GM23338 (cell line): ENCODE measurements around the gene MRAP. TPM values are rescaled to one million over a fixed set of nuclear protein-coding genes. Genes with fewer than 3 reads are reported as not detected.

Source experiments
- ATAC-seq: fragments of 200-7000 bp; cut with Tn5 transposase; 3 replicates; pipeline ENCODE4 v1.9.1; 2020
- DNase-seq: peaks from one replicate; pipeline ENCODE4 v3.0.0-alpha.2; 2015; ENCODE audit warnings: low spot score
- H2AFZ ChIP-seq: fragments of 200-600 bp; sonication (generic); 2 replicates; pipeline ENCODE4 v1.8.0; 2016; ENCODE audit warnings: antibody characterized with exemption, mild to moderate bottlenecking, moderate library complexity
- H3F3A ChIP-seq: fragments of 200-600 bp; sonication (generic); replicated peaks from 2 replicates; pipeline ENCODE4 v1.8.0; 2017; ENCODE audit warnings: antibody characterized with exemption, mixed run types, low read depth
- H3K27ac ChIP-seq: fragments of 200-600 bp; sonication (generic); 2 replicates; pipeline ENCODE4 v1.6.1; 2016; ENCODE audit warnings: low read depth
- H3K27me3 ChIP-seq: fragments of 200-600 bp; sonication (generic); 2 replicates; pipeline ENCODE4 v1.8.0; 2016; ENCODE audit warnings: mild to moderate bottlenecking, mixed run types, moderate library complexity; ENCODE audit not compliant: insufficient read depth
- H3K36me3 ChIP-seq: fragments of 200-600 bp; sonication (generic); 2 replicates; pipeline ENCODE4 v1.8.0; 2016; ENCODE audit warnings: mild to moderate bottlenecking; ENCODE audit not compliant: insufficient read depth
- H3K4me1 ChIP-seq: fragments of 200-600 bp; sonication (generic); 2 replicates; pipeline ENCODE4 v1.8.0; 2016; ENCODE audit warnings: mild to moderate bottlenecking, moderate library complexity; ENCODE audit not compliant: insufficient read depth
- H3K4me2 ChIP-seq: fragments of 200-600 bp; sonication (generic); 2 replicates; pipeline ENCODE4 v1.7.1; 2017; ENCODE audit warnings: mixed run types
- H3K4me3 ChIP-seq: fragments of 200-600 bp; sonication (generic); 2 replicates; pipeline ENCODE4 v1.6.1; 2016; ENCODE audit warnings: mixed run types
- H3K79me2 ChIP-seq: fragments of 200-600 bp; sonication (generic); replicated peaks from 2 replicates; pipeline ENCODE4 v1.8.0; 2017; ENCODE audit warnings: mild to moderate bottlenecking; ENCODE audit not compliant: insufficient read depth
- H3K9me2 ChIP-seq: fragments of 200-600 bp; sonication (generic); 2 replicates; pipeline ENCODE4 v1.8.0; 2017; ENCODE audit not compliant: insufficient read depth
- H4K20me1 ChIP-seq: fragments of 200-600 bp; sonication (generic); replicated peaks from 2 replicates; pipeline ENCODE4 v1.8.0; 2017; ENCODE audit warnings: mild to moderate bottlenecking; ENCODE audit not compliant: insufficient read depth
- H3K27ac Mint-ChIP-seq: 2 replicates; pipeline ENCODE4 v1.8.0; 2020; ENCODE audit warnings: inconsistent platforms, mild to moderate bottlenecking, moderate library complexity, mixed read lengths
- H3K27me3 Mint-ChIP-seq: 3 replicates; pipeline ENCODE4 v1.8.0; 2022; ENCODE audit warnings: low read depth, mild to moderate bottlenecking, moderate library complexity, mixed read lengths, inconsistent platforms; ENCODE audit not compliant: insufficient read depth, poor library complexity
- H3K36me3 Mint-ChIP-seq: 3 replicates; pipeline ENCODE4 v1.8.0; 2021; ENCODE audit warnings: low read depth, mild to moderate bottlenecking, inconsistent platforms, moderate library complexity, mixed read lengths
- H3K4me1 Mint-ChIP-seq: 3 replicates; pipeline ENCODE4 v1.8.0; 2020; ENCODE audit warnings: mild to moderate bottlenecking, inconsistent platforms, mixed read lengths
- H3K4me3 Mint-ChIP-seq: 3 replicates; pipeline ENCODE4 v1.8.0; 2021; ENCODE audit warnings: moderate library complexity, mild to moderate bottlenecking, inconsistent platforms, mixed read lengths
- H3K9me3 Mint-ChIP-seq: 3 replicates; pipeline ENCODE4 v1.8.0; 2020; ENCODE audit warnings: moderate library complexity, mild to moderate bottlenecking, inconsistent platforms, mixed read lengths
- CREB1 ChIP-seq: fragments of 250-450 bp; sonication (Bioruptor Pico); IDR thresholded peaks from 2 replicates; pipeline ENCODE4 v1.5.0; 2020; ENCODE audit warnings: low read depth, mild to moderate bottlenecking, moderate library complexity
- EZH2 ChIP-seq: fragments of 200-600 bp; sonication (generic); IDR thresholded peaks from one replicate; pipeline ENCODE4 v1.8.0; 2017; ENCODE audit warnings: antibody characterized with exemption, mild to moderate bottlenecking, low read depth; ENCODE audit not compliant: unreplicated experiment
- EZH2phosphoT487 ChIP-seq: fragments of 200-600 bp; sonication (generic); IDR thresholded peaks from one replicate; pipeline ENCODE4 v1.8.1; 2018; ENCODE audit warnings: antibody characterized with exemption; ENCODE audit not compliant: unreplicated experiment
- JUNB ChIP-seq: IDR thresholded peaks from one replicate; pipeline ENCODE4 v1.6.1; 2016; ENCODE audit warnings: antibody characterized with exemption; ENCODE audit not compliant: unreplicated experiment
- POLR2AphosphoS5 ChIP-seq: IDR thresholded peaks from 2 replicates; pipeline ENCODE4 v1.6.1; 2016; ENCODE audit warnings: antibody characterized with exemption, low read depth
- STAT1 ChIP-seq: IDR thresholded peaks from one replicate; pipeline ENCODE4 v1.6.1; 2016; ENCODE audit warnings: antibody characterized with exemption; ENCODE audit not compliant: unreplicated experiment
- ZNF114 ChIP-seq: fragments of 250-450 bp; sonication (Bioruptor Pico); IDR thresholded peaks from 2 replicates; pipeline ENCODE4 v1.5.0; 2020; ENCODE audit warnings: mild to moderate bottlenecking, moderate library complexity
- polyA plus RNA-seq: library from polyadenylated mRNA; unstranded; fragments of >200 nt; fragmentation: Nextera tagmentation; extraction: Ambion mirVana; gene quantifications from 2 replicates; pipeline ENCODE4 v1.2.1, GENCODE V29; 2016
- total RNA-seq: library from RNA; depleted of rRNA; stranded (reverse); fragments of >200 nt; shearing (Covaris generic); gene quantifications from 2 replicates; pipeline ENCODE4 v1.2.3, GENCODE V29; 2014
- TF ChIP-seq, protein P1 (sequence below): IDR thresholded peaks from one replicate; pipeline ENCODE4 v1.6.1; 2018; ENCODE audit warnings: antibody characterized with exemption; ENCODE audit not compliant: unreplicated experiment
- TF ChIP-seq, protein P2 (sequence below): IDR thresholded peaks from 2 replicates; pipeline ENCODE4 v1.6.1; 2016; ENCODE audit warnings: antibody characterized with exemption

Gene MRAP
- total and polyA plus RNA-seq, 2 experiments from 2014 or later, result 0.78 TPM; not detected in 1

DNA sequence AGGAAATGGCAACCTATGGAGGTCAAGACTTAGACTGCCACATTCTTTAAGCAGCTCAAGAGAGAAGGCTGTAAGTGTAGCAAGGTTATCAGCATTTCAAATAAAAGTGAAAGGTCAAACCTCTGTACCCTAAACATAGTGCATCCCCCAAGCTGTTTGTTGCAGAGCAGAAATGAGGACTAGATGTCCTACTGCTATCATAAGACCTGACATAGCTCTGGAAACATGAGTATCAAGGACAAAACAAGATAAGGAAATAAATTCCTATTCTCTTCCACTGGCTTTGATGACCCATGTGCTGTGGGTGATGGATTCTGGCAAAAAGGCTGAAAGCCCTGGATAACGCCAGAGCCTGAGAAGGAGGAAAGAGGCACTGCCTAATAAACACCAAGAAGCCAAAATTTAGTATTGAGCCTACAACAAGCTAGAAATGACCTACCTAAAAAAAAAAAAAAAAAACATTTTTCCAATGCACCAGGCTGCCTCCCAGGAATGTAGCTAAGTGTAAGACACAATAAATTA lies 58.3 kb downstream of the MRAP start (continued):
- TF ChIP-seq, protein P1, sequence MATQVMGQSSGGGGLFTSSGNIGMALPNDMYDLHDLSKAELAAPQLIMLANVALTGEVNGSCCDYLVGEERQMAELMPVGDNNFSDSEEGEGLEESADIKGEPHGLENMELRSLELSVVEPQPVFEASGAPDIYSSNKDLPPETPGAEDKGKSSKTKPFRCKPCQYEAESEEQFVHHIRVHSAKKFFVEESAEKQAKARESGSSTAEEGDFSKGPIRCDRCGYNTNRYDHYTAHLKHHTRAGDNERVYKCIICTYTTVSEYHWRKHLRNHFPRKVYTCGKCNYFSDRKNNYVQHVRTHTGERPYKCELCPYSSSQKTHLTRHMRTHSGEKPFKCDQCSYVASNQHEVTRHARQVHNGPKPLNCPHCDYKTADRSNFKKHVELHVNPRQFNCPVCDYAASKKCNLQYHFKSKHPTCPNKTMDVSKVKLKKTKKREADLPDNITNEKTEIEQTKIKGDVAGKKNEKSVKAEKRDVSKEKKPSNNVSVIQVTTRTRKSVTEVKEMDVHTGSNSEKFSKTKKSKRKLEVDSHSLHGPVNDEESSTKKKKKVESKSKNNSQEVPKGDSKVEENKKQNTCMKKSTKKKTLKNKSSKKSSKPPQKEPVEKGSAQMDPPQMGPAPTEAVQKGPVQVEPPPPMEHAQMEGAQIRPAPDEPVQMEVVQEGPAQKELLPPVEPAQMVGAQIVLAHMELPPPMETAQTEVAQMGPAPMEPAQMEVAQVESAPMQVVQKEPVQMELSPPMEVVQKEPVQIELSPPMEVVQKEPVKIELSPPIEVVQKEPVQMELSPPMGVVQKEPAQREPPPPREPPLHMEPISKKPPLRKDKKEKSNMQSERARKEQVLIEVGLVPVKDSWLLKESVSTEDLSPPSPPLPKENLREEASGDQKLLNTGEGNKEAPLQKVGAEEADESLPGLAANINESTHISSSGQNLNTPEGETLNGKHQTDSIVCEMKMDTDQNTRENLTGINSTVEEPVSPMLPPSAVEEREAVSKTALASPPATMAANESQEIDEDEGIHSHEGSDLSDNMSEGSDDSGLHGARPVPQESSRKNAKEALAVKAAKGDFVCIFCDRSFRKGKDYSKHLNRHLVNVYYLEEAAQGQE, result no peak
- TF ChIP-seq, protein P2, sequence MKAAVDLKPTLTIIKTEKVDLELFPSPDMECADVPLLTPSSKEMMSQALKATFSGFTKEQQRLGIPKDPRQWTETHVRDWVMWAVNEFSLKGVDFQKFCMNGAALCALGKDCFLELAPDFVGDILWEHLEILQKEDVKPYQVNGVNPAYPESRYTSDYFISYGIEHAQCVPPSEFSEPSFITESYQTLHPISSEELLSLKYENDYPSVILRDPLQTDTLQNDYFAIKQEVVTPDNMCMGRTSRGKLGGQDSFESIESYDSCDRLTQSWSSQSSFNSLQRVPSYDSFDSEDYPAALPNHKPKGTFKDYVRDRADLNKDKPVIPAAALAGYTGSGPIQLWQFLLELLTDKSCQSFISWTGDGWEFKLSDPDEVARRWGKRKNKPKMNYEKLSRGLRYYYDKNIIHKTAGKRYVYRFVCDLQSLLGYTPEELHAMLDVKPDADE, result no peak
- TF ChIP-seq POLR2AphosphoS5, result no peak

DNA sequence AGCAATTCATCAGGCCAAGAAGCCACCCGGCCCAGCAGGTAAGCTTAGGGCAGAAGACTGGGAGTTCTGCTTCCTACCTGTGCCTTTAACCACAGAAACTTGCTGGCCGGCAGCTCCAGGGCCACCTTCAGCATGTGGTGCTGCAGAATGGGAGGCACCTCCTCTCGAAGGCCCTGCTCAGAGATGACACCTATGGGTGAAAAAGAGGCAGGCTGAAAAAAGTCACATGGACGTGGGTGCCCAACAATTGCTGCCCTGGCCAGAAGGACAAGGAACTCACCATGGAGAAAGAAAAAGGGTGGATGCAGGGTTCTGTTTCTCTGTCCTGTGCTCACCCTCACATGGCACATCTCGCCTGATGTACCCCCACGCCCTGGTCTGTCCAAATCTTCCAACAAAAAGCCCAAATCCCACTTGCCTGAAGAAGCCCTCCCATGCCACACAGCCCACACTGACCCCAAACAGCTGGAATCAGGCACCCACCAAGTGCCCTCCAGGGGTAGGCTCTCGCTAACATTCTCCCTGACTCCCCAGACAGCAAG lies 61.1 kb downstream of the MRAP start:
- Histone ChIP-seq H3K4me1 (no peaks in the 10 kb centered on the region), H3K4me3 (no peak overlapping the region), H3K27ac (no peak overlapping the region), H3K79me2 (no peaks in the 10 kb centered on the region), H3K36me3 (peaks cover 72% of the 10 kb centered on the region), H3F3A (0 out of 2 replicates have a peak, but pooled peaks cover 3% of the 10 kb centered on the region), H3K27me3 (no peaks in the 10 kb centered on the region), H3K9me2 (no peaks in the 10 kb centered on the region), H4K20me1 (peaks cover 24% of the 10 kb centered on the region), H3K4me2 (no peak overlapping the region), H2AFZ (no peak overlapping the region)
- Mint-ChIP-seq H3K4me3 (no peak overlapping the region), H3K9me3 (no peaks in the 10 kb centered on the region), H3K36me3 (peaks cover 93% of the 10 kb centered on the region), H3K4me1 (no peaks in the 10 kb centered on the region), H3K27ac (no peak overlapping the region), H3K27me3 (peaks cover 6% of the 10 kb centered on the region)
- ATAC-seq (no peak; the same call in 1 of the 3 replicates), DNase-seq (no peak)
- TF ChIP-seq JUNB, result no peak
- no peak for TF ChIP-seq CREB1
- TF ChIP-seq ZNF114 (CRISPR knock-in tag), result no peak
- no peak for TF ChIP-seq EZH2
- TF ChIP-seq, protein P2, result no peak
- no peak for TF ChIP-seq EZH2phosphoT487
- TF ChIP-seq, protein P1, result no peak
- no peak for TF ChIP-seq STAT1
